HG03521 (cell line): ENCODE data around the gene PTPRU.

Experiments
- ATAC-seq: cut with Tn5 transposase; IDR thresholded peaks from one replicate; pipeline ENCODE4 v1.9.1; 2021; ENCODE audit warnings: mild to moderate bottlenecking, moderate library complexity; ENCODE audit not compliant: unreplicated experiment

Gene PTPRU

GRCh38 chr1:29259802-29260441 lies 23.6 kb downstream of the PTPRU start:
- ATAC-seq: no peak

- ATAC-seq: no peak
Observed at GRCh38 chr1:29260531-29260930, 24.2 kb downstream of the PTPRU start.

- ATAC-seq: no peak
Observed at GRCh38 chr1:29264773-29265389, 28.6 kb downstream of the PTPRU start.

DNA sequence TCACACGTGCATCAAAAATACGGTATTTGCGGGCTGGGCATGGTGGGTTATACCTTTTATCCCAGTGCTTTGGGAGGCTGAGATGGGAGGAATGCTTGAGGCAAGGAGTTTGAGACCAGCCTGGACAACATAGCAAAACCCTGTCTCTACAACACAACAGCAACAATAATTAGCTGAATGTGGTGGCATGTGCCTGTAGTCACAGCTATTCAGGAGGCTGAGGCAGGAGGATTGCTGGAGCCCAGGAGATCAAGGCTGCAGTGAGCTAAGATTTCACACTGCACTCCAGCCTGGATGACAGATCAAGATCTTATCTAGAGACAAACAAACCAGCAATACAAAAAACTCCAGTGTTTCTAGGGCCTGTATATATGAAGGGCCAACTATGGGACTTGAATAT lies 30.6 kb downstream of the PTPRU start:
- ATAC-seq: no peak

- no peak for ATAC-seq
Observed at GRCh38 chr1:29267321-29268070, 31.2 kb downstream of the PTPRU start.

- no peak for ATAC-seq
Observed at GRCh38 chr1:29269382-29269781, 33.1 kb downstream of the PTPRU start.

DNA sequence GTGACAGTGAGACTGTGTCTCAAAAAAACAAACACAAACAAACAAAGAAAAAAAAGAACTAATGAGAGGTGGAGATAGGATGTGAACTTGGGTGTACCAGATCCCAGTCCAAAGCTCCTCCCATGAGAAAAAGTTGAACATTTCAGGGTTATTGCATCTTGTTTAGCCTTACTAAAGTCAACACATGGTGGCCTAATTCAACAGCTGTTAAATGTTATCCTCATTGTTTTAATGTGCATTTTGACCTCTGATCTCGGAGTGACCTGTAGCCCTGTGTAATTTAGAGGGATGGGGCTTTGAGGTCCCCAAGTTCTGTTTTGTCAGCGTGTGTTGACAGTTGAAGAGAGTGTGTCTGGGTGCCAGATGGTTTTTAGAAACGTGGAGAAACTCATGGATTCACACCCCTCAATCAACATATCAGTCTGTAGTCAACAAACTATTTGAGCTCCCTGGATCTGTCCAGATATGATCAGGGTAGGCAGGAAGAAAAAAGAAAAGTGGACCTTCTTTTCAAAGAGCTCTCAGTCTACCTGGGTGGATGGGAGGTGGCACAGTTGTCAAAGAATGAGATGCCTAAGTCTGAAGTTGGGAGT lies 34.7 kb downstream of the PTPRU start:
- no peak for ATAC-seq

DNA sequence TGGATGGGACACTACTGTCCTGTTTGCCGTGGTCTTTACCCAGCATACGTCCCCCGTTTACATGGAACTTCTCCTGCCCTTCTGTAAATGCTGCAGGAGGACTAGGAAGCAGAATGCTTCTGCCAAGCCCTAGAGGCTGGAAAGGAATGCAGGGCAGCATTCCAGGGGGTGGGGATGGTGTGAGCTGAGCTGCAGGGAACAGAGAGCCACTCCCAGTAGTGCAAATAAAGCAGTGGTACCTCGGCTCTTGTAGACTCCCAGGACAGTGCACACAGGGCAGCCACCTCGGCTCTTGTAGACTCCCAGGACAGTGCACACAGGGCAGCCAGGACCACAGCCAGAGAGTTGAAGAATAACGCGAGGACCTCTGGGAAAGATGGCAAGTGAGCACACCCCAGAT lies 35.4 kb downstream of the PTPRU start:
- ATAC-seq: no peak

DNA sequence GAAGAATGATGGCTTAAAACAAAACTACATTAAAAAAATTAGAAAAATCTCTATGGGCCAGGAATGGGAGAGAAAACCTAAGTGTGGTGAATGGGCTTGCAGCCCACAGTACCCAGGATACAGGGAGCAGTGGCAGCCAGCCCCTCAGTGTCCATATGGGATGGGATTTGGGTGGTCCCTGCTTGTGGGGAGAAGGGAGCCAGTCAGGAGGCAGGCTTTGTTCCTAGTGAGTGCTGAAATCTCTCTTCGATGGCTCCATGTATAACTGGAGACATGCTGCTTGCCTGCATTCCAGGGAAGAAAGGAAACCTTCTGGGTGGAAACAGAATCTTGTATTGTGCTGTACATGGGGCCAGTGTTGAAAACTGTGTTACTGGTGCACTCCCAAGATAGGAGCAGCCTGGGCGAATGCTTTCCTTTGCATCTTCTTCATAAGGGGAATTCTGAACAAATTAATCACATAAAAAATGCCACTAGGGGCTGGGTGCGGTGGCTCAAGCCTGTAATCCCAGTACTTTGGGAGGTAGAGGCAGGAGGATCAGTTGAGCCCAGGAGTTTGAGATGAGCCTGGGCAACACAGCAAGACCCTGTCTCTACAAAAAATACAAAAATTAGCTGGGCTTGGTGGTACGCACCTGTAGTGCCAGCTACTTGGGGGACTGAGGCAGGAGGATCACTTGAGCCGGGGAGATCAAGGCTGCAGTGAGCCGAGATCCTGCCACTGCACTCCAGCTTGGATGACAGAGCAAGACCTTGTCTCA lies 36.0 kb downstream of the PTPRU start:
- no peak for ATAC-seq

GRCh38 chr1:29275435-29275834 lies 39.1 kb downstream of the PTPRU start:
- no peak for ATAC-seq

GRCh38 chr1:29278124-29278523 lies 41.8 kb downstream of the PTPRU start:
- ATAC-seq: no peak

GRCh38 chr1:29279406-29279805 lies 43.1 kb downstream of the PTPRU start:
- ATAC-seq: no peak

DNA sequence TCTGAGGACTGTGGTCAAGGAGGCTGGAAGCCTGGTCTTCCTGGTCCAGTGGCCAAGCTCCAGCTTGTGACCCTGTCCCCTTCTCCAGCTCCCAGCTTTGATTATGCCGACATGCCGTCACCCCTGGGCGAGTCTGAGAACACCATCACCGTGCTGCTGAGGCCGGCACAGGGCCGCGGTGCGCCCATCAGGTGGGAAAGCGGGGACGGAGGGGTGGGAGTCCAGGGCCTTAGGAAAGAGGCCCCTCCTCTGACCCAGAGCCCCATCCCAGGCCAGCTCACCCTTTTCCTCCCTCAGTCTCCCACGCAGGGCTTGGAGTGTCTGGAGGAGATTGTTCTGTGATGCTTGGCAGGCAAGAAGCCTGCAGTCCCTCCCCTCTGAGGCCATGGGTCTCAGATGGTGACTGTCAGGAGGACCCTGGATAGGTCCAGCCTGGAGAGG lies 43.6 kb downstream of the PTPRU start:
- ATAC-seq: no peak

GRCh38 chr1:29280409-29281131 lies 44.2 kb downstream of the PTPRU start:
- no peak for ATAC-seq

DNA sequence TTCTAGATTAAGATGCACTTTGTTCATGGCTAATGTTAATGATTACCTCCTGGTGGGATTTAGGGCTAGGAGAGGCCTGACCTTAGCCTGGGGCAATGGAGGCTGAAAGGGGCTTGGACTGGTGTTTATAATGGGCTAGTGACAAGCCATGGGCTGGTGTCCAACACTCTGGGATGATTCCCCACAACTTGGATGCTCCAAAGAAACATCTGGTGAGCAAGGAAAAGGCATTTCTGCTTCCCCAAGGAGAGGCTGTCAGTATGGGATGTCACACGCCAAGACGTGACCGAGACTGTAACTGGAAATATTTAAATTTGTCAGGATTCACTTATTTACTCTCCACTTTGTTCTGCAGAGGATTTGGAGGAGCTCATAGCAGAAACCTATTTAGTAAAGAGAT lies 45.2 kb downstream of the PTPRU start:
- no peak for ATAC-seq

DNA sequence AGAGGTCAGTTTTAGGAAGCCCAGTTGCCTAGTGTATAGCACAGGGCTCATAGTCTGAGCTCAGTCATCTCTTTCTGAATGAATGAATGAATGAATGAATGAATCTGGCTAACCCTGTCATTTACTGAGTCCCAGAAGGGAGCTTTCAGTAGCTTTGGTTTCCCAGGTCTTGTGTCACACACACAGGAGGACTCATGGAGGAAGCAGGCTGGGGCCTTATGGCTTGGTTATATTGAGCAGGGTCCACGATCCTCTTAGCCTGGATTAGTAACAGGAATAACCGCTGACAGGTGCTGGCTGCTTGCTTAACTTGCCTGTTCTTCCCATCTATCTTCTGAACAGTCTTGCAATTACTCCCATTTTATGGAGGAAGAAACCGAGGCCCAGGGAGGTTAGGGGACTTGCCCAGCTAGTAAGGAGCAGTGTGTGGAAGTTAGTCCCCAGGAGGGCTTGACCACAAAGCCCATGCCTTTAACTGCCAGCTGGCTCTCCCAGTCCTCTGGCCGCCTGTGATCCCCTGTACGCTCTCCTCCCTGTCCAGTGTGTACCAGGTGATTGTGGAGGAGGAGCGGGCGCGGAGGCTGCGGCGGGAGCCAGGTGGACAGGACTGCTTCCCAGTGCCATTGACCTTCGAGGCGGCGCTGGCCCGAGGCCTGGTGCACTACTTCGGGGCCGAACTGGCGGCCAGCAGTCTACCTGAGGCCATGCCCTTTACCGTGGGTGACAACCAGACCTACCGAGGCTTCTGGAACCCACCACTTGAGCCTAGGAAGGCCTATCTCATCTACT lies 46.0 kb downstream of the PTPRU start:
- ATAC-seq: no peak

GRCh38 chr1:29282924-29283803 lies 46.8 kb downstream of the PTPRU start:
- no peak for ATAC-seq

DNA sequence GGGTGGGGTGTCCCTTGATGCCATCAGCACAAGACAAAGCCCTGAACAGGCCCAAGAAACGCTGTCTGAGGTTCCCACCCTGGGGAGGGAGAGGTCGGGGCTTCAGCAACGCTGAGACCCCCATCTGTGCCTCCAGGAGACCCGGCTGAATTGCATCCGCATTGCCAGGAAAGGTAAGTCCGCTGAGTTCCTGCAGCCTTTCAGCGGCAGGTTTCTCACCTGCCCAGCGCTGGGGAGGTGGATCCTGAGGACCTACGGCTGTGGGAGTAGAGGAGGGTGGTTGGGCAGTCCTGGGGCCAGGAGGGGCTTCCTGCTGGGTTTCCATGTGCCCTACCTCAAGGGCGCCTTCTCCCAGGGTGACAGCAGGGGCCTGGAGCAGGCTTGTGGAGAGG lies 47.5 kb downstream of the PTPRU start:
- no peak for ATAC-seq
